HG02588 (cell line): ENCODE data around the gene SOAT1.
"Not testable (repeated sequence)": the region's sequence is repeated elsewhere in the genome, so short reads cannot be mapped to it uniquely, and the experiment has no call there.

Experiments used
- ATAC-seq: cut with Tn5 transposase; IDR thresholded peaks from one replicate; pipeline ENCODE4 v1.9.1; 2021; ENCODE audit warnings: mild to moderate bottlenecking, moderate library complexity; ENCODE audit not compliant: unreplicated experiment

Gene SOAT1

DNA sequence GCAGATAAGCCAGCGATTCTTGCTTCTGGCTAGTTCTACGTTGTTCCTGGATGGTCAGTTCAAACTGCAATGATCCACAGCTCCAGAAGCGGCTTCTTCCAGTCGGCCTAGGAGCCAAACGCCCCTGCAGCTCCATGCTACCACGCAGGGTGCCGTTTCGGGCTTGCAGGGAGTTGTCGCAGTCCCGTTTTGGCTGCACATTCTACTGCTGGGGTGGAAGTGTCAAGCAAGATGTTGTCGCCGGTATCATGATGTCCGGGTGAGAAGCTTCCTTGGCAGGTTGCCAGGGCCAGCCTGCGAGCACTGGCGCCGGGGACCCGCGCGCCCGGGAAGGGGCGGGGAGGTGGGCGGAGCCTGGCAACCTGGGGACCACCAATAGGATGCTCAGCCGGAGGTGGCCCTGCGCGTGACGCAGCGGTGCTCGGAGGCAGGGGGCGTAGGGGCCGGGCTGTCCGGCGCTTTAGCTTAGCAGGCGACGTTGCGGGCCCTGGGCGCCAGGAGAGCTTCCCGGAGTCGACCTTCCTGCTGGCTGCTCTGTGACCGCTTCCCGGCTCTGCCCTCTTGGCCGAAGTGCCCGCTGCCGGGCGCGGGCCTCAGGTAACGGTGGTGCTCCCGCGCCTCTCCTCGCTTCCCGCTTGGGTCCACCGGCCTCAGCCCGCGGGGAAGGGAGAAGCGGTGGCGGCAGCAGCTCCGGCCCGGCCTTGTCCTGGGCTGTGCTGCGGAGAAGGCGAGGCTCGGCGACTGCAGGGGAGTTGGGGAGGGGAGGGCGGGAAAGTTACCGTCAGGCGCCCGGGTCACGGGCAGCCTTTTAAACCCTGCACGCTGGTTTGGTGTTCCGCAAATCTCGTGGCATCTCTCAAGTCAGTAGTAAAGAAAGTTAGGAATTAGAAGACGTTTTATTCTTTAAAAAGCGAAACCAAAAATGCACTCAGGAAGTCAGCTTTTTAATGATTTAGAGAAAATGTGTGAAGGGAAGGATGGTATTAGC lies at the start of gene SOAT1:
Gene SOAT1 (plus strand): TSS at position 458 of the 988 bp plus-strand sequence. CDS start 8,888 bp downstream, outside the sequence.
- peak; percentile 96 for ATAC-seq

DNA sequence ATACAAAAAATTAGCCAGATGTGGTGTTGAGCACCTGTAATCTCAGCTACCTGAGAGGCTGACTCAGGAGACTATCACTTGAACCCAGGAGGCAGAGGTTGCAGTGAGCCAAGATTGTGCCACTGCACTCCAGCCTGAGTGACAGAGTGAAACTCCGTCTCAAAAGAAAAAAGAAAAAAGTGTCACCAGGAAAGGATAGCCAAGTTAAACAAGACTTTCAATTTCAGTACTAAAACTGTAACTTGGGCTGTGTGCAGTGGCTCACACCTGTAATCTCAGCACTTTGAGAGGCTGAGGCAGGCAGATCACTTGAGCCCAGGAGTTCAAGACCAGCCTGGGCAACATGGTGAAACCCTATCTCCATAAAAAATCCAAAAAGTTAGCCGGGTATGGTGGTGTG lies 48.2 kb upstream of the SOAT1 start:
- ATAC-seq, result not testable (repeated sequence)

DNA sequence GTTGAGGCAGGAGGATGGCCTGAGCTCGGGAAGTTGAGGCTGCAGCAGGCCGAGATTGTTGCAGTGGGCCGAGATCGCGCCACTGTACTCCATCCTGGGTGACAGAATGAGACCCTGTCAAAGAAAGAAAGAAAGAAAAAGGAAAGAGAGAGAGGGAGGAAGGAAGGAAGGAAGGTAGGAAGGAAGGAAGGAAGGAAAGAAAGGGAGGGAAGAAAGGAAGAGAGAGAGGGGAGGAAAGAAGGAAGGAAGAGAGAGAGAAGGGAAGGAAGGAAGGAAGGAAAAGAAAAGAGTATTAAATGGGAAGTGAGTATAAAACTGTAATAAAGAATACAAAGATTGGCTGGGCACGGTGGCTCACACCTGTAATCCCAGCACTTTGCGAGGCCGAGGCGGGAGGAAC lies 45.7 kb upstream of the SOAT1 start:
- ATAC-seq, result no peak

DNA sequence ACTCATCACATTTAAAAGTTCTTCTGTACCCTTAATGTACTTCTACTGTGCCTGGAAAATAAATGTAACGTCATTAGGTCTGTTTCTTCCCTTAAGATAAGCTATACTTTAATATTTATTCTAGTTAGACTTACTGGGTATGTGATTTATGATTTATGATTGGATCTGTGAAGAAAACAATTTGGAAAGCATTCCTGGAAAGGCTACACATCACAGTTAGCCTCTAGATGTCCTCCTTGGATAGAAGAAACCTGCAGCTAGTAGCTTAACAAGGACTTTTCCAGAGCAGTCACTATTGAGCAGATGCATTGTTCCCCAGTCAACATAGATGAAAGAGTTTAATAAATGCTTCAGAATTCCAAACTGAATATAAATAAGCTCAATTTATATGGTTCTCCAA lies 41.9 kb upstream of the SOAT1 start:
- no peak for ATAC-seq

DNA sequence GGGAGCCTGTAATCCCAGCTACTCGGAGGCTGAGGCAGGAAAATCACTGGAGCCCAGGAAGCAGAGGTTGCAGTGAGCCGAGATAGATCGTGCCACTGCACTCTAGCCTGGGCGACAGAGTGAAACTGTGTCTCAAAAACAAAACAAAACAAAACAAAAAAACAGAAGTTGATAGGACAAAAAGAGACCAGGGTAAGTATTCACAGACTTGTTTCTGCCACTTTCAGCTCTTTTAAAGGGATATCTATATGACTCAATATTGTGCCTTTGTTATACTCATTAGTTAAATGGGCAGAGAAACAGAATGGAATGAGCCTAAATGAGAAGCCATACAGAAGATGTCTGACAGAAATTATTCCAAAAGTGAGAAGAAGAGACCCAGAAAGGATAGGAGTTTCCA lies 41.0 kb upstream of the SOAT1 start:
- ATAC-seq, result no peak

DNA sequence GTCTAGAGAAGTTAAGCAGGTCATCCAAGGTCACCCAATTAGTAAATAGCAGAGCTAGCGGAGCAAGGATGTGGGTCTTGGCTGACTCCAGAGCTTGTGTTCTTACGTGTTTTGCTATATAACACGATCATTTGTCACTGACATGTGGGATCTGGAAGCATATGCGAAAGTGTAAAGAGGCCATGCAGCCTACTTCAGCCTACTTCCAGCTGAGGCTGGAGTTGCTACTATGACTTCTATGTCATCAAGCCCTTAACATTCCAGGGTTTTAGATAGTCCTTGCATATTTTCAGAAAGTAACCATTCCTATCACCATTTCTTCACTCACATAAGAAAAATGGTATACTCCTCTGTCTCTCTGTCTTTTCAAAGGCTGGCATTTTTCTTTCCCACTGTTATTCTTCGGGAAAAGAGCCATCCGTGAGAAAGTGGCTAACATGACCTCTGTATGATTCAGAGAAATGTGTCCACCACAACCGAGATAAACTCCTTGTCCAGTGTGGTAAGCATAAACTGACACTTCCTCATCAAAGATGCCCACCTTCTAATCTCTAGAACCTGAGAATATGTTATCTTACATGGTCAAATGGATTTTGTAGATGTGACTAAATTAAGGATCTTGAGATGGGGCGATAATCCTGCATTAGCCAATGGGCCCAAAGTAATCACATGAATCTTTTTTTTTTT lies 40.2 kb upstream of the SOAT1 start:
- no peak for ATAC-seq

DNA sequence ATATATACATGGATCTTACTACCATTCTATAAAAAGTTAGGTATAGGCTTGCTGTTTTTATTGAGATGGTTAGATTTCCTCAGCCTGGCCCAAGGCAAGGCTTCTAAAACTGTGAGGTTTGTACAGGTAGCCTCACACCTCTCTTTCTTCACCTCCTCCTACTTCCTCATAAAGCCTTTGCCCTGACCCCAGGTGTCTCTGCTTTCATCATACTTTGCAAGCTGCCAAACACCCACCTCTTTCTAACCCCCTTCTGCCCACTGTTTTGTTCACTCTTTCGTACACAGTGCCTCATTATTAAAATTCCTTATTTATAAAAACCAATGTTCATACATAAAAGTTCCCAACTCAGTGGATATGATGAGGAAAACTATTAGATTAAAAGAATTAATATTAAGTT lies 31.4 kb upstream of the SOAT1 start:
- ATAC-seq, result no peak

DNA sequence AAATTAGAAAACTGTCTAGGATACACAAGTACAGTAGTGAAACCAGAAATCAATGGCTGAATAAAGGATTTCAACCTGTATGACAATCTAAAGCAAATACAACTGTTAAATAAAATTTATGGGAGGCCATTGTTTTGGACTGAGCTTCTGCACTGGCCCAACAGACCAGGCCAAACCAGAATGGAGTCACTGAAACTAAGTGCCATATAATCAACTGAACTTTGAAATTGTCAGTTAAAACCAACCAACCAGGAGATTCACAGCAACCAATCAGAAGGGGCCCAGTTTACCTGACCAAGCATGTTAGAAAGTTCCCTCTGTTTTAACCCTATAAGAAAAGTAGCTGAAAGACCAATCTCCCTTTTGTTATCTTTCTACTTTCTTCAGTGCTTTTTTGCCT lies 30.5 kb upstream of the SOAT1 start:
- no peak for ATAC-seq

DNA sequence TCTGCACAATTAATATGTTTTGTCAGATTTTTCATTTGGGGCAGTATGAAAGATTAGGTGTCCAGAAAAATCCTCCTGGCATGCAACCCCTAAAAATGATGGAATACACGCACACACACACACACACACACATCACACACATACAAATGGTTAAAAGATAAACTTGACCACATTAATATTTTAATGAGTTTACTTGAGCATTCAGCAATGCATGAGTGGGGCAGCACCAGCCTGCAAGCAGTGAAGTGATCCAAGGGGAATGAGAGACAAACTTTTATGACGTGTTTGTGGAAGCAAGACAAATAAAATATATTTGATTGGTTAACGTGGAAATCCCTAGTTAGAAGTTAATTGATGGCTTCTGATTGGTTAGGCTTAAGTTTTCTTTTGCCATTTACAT lies 29.1 kb upstream of the SOAT1 start:
- no peak for ATAC-seq

DNA sequence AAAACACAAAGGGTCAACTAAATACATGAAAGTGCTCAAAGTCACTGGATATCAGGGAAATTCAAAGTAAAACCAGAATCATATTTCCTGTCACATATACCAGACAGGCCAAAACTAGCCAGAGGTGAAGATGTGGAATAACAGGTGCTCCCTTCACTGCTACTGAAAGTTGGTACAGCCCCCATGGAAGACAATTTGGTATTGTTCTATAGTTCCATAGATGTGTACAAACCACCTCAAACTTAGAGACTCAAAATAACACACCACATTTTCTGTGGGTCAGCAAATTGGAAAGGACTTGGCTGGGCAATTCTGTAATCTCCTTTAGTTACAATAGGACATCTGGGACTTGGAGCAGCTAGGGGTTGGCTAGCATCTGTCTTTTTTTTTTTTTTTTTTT lies 24.5 kb upstream of the SOAT1 start:
- no peak for ATAC-seq

DNA sequence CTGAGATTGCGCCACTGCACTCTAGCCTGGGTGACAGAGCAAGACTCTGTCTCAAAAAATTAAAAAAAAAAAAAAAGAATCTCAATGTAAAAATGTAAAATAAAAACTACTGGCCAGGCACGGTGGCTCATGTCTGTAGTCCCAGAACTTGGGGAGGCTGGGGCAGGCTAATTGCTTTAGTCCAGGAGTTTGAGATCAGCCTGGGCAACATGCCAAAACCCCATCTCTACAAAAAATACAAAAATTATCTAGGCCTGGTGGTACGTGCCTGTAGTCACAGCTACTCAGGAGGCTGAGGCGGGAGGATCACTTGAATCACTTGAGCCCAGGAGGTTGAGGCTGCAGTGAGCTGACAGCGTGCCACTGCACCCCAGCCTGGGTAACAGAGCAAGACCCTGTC lies 19.2 kb upstream of the SOAT1 start:
- ATAC-seq, result not testable (repeated sequence)

DNA sequence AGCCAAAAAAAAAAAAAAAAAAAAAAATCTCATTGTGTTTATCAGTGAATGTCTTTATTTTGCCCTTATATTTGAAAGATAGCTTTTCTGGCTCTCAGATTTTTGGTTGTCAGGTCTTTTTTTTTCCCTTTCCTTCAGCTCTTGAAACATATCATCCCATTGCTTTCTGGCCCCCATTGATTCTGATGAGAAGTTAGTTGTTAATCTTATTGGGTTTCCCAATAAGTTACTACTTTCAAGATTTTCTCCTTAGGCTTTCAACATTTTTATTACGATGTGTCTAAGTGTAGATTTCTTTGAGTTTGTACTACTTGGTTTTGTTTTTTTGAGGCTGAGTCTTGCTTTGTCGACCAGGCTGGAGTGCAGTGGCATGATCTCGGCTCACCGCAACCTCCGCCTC lies 14.7 kb upstream of the SOAT1 start:
- no peak for ATAC-seq

DNA sequence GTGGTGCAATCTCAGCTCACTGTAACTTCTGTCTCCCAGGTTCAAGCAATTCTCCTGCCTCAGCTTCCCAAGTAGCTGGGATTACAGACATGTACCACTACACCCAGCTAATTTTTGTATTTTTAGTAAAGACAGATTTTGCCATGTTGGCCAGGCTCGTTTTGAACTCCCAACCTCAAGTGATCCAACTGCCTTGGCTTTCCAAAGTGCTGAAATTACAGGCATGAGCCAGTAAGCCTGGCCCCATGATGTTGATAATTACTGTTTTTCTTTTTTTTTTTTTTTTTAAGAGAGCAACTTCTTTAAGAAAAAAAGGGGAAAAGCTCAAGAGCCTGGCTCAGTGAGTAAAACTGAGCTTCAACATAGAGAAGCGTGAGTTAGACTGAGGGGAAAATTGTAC lies 9.6 kb upstream of the SOAT1 start:
- no peak for ATAC-seq

DNA sequence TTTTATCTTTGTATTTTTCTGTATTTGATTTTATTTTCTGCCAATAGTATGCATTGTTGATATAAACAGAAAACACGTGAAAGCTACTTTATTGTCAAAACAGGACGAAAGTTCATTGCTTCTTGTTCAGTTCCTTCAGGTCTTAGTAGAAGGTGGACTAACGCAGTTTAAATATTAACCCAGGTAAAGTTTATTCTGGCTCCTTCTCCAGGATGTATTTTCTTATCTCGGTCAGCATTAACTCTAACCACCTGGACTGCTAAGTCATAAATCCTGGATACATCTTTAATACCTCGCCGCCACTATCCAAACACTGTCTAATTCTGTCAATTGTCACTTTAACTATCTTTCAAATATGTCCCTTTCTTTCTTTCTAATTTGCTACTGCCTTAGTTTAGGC lies 5.7 kb upstream of the SOAT1 start:
- ATAC-seq, result no peak

DNA sequence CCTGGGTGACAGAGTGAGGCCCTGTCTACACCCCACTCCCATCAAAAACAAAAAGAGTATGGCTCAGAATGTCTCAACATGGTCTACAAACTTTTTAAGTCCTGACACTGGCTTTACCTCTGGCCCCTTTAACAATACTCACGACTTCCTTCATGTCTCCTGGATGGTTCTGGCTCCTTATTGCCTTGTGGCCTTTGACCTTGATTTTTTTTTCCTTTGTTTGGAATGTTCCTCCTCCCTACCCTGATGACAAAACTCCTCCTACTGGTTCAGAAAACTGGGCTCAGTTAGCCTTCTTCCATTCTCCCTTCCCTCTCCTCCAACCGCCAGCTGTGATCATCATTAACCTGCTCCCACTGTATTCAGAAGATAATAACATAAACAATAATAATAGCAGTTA lies 4.6 kb upstream of the SOAT1 start:
- no peak for ATAC-seq

DNA sequence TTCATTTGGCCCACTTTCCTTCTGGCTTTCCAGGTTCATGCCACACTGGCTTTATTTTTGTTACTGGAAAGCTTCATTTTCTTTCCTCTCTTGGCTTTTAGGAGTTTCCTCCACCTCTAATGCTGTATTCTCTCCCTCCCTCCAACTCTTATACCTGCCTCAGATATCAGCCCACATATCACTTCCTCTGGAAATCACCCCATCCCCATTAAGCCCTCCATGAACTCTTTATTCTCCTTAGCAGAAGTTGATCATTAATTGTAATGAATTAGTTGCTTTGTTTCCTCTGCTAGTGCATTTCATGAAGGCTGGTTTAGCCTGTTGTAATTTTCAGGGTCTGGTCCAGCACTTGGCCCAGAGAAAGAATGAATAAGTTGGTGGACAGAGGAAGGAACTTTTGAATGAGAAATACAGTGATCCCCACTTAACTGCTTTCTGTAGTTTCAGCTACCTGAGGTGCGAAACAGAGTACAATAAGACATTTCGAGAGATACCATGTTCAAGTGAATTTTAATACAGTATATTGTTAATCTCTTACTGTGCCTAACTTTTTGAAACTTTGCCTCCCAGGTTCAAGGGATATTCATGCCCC lies 1.7 kb downstream of the SOAT1 start:
- no peak for ATAC-seq

DNA sequence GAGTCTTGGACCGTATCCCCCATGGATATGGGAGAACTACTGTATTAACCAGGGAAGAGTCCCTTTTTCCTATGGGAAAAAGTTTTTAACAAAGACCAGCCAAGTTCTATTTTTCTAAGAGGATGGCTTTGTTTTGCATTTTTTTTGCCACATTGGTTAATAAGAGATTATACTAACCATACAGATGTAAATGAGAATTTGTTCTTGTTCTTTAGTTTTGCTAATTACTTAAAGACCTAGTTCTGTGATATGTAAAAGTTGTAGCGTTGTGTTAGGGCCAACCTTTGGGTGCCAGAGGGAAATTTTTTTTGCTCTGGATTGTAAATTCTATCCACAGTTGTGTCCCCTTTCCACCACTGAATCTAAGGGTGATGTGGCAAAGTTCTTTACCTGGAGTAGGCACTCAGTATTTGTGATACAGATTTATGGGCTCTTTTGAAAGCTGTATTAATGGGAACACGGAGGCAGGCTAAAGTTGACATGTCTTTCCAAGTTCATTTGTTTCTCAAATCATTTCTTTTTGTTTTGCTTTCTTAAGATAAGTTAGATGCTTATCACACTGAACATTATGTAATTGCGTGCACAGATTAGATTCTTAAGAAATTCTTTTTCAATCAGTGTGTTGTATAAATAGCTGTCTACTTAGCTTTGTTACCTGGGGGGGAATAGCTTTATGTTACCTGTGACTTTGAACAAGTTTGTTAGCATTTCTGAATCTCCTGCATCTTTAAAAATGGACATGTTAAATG lies 2.9 kb downstream of the SOAT1 start:
- ATAC-seq, result no peak

DNA sequence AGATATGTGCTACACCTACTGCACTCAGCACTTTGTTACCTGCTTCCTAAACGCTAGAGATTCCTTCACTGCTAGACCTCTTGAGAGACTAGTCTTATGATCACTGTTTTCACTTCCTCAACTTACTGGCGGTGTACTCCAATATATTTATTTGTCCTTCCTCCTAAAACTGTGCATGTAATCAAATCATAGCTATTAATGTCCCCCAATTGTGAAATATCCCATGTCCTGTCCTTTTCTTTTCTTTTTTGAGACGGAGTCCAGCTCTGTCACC lies 3.4 kb downstream of the SOAT1 start:
- no peak for ATAC-seq

DNA sequence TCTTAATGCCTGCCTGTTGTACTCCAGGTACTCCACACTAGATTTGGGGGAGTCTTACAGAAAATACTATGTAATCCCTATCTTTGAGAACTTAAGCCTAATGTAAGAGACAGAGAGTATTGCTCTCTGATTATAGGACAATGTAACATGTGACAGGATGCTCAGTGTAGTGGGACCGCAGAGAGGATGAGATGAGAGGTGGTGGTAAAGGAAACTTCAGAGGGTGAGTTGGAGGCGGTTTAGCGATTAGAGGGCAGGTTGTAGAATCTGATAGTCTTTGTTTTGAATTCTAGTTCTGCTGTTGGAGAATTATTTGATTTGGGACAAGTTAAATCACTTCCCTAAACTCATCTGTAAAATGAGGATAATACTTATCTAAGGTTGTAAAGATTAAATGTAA lies 5.4 kb downstream of the SOAT1 start:
- ATAC-seq, result peak; percentile 87

DNA sequence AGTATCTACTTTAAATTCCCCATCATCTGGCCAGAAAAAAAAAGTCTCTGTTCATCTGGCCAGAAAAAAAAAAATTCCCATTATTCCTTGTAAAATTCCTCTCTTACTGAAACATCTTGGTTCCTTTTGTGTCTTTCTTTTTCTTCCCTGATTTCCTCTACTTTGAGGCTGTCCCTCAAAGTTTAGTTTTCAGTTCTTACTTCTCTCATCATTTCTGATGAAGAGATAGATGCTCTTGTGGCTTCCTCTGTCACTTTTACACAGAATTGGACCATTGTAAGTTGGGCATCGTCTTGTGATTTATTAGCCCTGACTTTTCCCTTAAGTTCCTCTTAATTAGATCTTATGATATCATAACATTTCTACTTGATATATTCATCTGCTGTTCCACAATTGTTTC lies 6.5 kb downstream of the SOAT1 start:
- no peak for ATAC-seq

DNA sequence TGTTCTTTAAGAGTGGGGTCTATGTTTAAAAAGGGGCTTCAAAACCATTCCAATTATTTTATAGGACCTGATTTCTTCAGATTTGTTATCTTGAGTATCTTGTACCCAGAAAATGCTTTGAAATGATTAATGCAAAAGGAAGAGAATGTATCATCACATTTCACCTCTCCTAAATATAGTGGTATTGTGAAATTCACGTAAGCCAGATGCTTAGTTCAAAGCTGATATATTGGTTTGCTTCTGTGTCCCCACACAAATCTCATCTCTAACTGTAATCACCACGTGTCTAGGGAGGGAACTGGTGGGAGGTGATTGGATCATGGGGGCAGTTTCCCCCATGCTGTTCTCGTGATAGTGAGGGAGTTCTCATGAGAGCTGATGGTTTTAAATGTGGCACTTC lies 8.5 kb downstream of the SOAT1 start:
- no peak for ATAC-seq
